A549 (cell line): ENCODE results near the gene OR52E5. TPM values are rescaled to one million over a fixed set of nuclear protein-coding genes. Genes with fewer than 3 reads are reported as not detected.

ENCODE experiments used
- polyA plus RNA-seq, 4 experiments: library from polyadenylated mRNA; depleted of rRNA in 3 of 4; stranded (reverse); fragments of >200 nt; fragmentation: RNase III in 1 of 4; extraction: RNeasy Plus Mini Kit Qiagen cat#74134 plus additional on column Dnase treatment in 1 of 4; gene quantifications; 2 replicates in 3 of 4; 3 replicates in 1 of 4; pipeline ENCODE4 v1.2.3, GENCODE V29; 2011 to 2017

Gene OR52E5
- polyA plus RNA-seq, 2 of the 4 experiments (the other 2 are of a cell fraction), result not detected

Other genes with a start within 250 kb of the OR52E5 start
- gene TRIM5, start 208.1 kb upstream of the OR52E5 start, polyA plus RNA-seq (2011; rRNA removed), result 30.5 and 32.6 TPM in 2 replicates
- 19.6 to 22.8 TPM (median 21.9 TPM) in 3 replicates for gene TRIM5, start 208.1 kb upstream of the OR52E5 start, polyA plus RNA-seq (2017; fragmentation: RNase III; extraction: RNeasy Plus Mini Kit Qiagen cat#74134 plus additional on column Dnase treatment)
- 2.4 and 2.7 TPM in 2 replicates for gene TRIM22, start 203.4 kb upstream of the OR52E5 start, polyA plus RNA-seq (2011; rRNA removed)
- 1.2 to 1.5 TPM (median 1.4 TPM) in 3 replicates for gene TRIM22, start 203.4 kb upstream of the OR52E5 start, polyA plus RNA-seq (2017; fragmentation: RNase III; extraction: RNeasy Plus Mini Kit Qiagen cat#74134 plus additional on column Dnase treatment)
- not detected in 2 replicates for gene OR56B1, start 156.8 kb upstream of the OR52E5 start, polyA plus RNA-seq (2011; rRNA removed)
- gene OR56B1, start 156.8 kb upstream of the OR52E5 start, polyA plus RNA-seq (2017; fragmentation: RNase III; extraction: RNeasy Plus Mini Kit Qiagen cat#74134 plus additional on column Dnase treatment), result not detected in 3 replicates
- gene OR52N4, start 139.0 kb upstream of the OR52E5 start, polyA plus RNA-seq (2011; rRNA removed), result not detected in 2 replicates
- not detected in 3 replicates for gene OR52N4, start 139.0 kb upstream of the OR52E5 start, polyA plus RNA-seq (2017; fragmentation: RNase III; extraction: RNeasy Plus Mini Kit Qiagen cat#74134 plus additional on column Dnase treatment)
- gene OR52N5, start 109.9 kb upstream of the OR52E5 start, polyA plus RNA-seq (2011; rRNA removed), result not detected in 2 replicates
- not detected in 3 replicates for gene OR52N5, start 109.9 kb upstream of the OR52E5 start, polyA plus RNA-seq (2017; fragmentation: RNase III; extraction: RNeasy Plus Mini Kit Qiagen cat#74134 plus additional on column Dnase treatment)
- not detected in 2 replicates for gene OR52N1, start 101.9 kb upstream of the OR52E5 start, polyA plus RNA-seq (2011; rRNA removed)
- not detected in 3 replicates for gene OR52N1, start 101.9 kb upstream of the OR52E5 start, polyA plus RNA-seq (2017; fragmentation: RNase III; extraction: RNeasy Plus Mini Kit Qiagen cat#74134 plus additional on column Dnase treatment)
- gene OR52N2, start 84.3 kb upstream of the OR52E5 start, polyA plus RNA-seq (2011; rRNA removed), result not detected in 2 replicates
- not detected in 3 replicates for gene OR52N2, start 84.3 kb upstream of the OR52E5 start, polyA plus RNA-seq (2017; fragmentation: RNase III; extraction: RNeasy Plus Mini Kit Qiagen cat#74134 plus additional on column Dnase treatment)
- gene OR52E6, start 51.3 kb upstream of the OR52E5 start, polyA plus RNA-seq (2011; rRNA removed), result not detected in 2 replicates
- not detected in 3 replicates for gene OR52E6, start 51.3 kb upstream of the OR52E5 start, polyA plus RNA-seq (2017; fragmentation: RNase III; extraction: RNeasy Plus Mini Kit Qiagen cat#74134 plus additional on column Dnase treatment)
- not detected in 2 replicates for gene OR52E8, start 35.5 kb upstream of the OR52E5 start, polyA plus RNA-seq (2011; rRNA removed)
- not detected in 3 replicates for gene OR52E8, start 35.5 kb upstream of the OR52E5 start, polyA plus RNA-seq (2017; fragmentation: RNase III; extraction: RNeasy Plus Mini Kit Qiagen cat#74134 plus additional on column Dnase treatment)
- not detected in 2 replicates for gene OR52E4, start 12.6 kb upstream of the OR52E5 start, polyA plus RNA-seq (2011; rRNA removed)
- not detected in 3 replicates for gene OR52E4, start 12.6 kb upstream of the OR52E5 start, polyA plus RNA-seq (2017; fragmentation: RNase III; extraction: RNeasy Plus Mini Kit Qiagen cat#74134 plus additional on column Dnase treatment)
- gene OR56A3, start 49.0 kb downstream of the OR52E5 start, polyA plus RNA-seq (2011; rRNA removed), result not detected in 2 replicates
- gene OR56A3, start 49.0 kb downstream of the OR52E5 start, polyA plus RNA-seq (2017; fragmentation: RNase III; extraction: RNeasy Plus Mini Kit Qiagen cat#74134 plus additional on column Dnase treatment), result not detected in 3 replicates
- gene OR56A5, start 75.3 kb downstream of the OR52E5 start, polyA plus RNA-seq (2011; rRNA removed), result not detected in 2 replicates
- gene OR56A5, start 75.3 kb downstream of the OR52E5 start, polyA plus RNA-seq (2017; fragmentation: RNase III; extraction: RNeasy Plus Mini Kit Qiagen cat#74134 plus additional on column Dnase treatment), result not detected in 3 replicates
- gene OR52L1, start 93.8 kb downstream of the OR52E5 start, polyA plus RNA-seq (2011; rRNA removed), result not detected in 2 replicates
- not detected in 3 replicates for gene OR52L1, start 93.8 kb downstream of the OR52E5 start, polyA plus RNA-seq (2017; fragmentation: RNase III; extraction: RNeasy Plus Mini Kit Qiagen cat#74134 plus additional on column Dnase treatment)
- gene OR56A4, start 113.7 kb downstream of the OR52E5 start, polyA plus RNA-seq (2011; rRNA removed), result not detected in 2 replicates
- gene OR56A4, start 113.7 kb downstream of the OR52E5 start, polyA plus RNA-seq (2017; fragmentation: RNase III; extraction: RNeasy Plus Mini Kit Qiagen cat#74134 plus additional on column Dnase treatment), result not detected in 3 replicates
- not detected in 2 replicates for gene OR56A1, start 137.6 kb downstream of the OR52E5 start, polyA plus RNA-seq (2011; rRNA removed)
- not detected in 3 replicates for gene OR56A1, start 137.6 kb downstream of the OR52E5 start, polyA plus RNA-seq (2017; fragmentation: RNase III; extraction: RNeasy Plus Mini Kit Qiagen cat#74134 plus additional on column Dnase treatment)
- not detected in 2 replicates for gene OR56B4, start 214.5 kb downstream of the OR52E5 start, polyA plus RNA-seq (2011; rRNA removed)
- not detected in 3 replicates for gene OR56B4, start 214.5 kb downstream of the OR52E5 start, polyA plus RNA-seq (2017; fragmentation: RNase III; extraction: RNeasy Plus Mini Kit Qiagen cat#74134 plus additional on column Dnase treatment)